Skin epidermis (tissue), 12 donors: Measurements from ENCODE around the gene HOXA1.
A peak's percentile ranks its signal among the peaks of the same experiment; 100 is the strongest.

ENCODE experiments used
- H3K27ac ChIP-seq, 21 experiments: fragments of 200-600 bp; sonication (generic) in 11 of 21; one replicate each; pipeline ENCODE4 v1.5.0; 2020; ENCODE audit warnings: mild to moderate bottlenecking in 3 of 21, inconsistent platforms in 2 of 21, moderate library complexity in 2 of 21
- H3K4me3 ChIP-seq, 7 experiments: fragments of 200-600 bp; sonication (generic) in 2 of 7; one replicate each; pipeline ENCODE4 v1.5.0; 2020; ENCODE audit warnings: inconsistent platforms in 2 of 7, mild to moderate bottlenecking in 2 of 7, moderate library complexity in 1 of 7

Gene HOXA1

GRCh38 chr7:27121684-27122076 is 25.9 kb upstream of the HOXA1 start:
- H3K4me3 ChIP-seq = no peak overlapping the region
- H3K27ac ChIP-seq = no peak overlapping the region

- no peak overlapping the region for H3K4me3 ChIP-seq
Observed at GRCh38 chr7:27119412-27119911, 23.7 kb upstream of the HOXA1 start.

GRCh38 chr7:27118580-27118979 is 22.8 kb upstream of the HOXA1 start:
- Histone ChIP-seq H3K27ac (no peak overlapping the region), H3K4me3 (no peak overlapping the region)

More at GRCh38 chr7:27119412-27119911, 23.7 kb upstream of the HOXA1 start:
- no peak overlapping the region for H3K27ac ChIP-seq

- H3K27ac ChIP-seq = peak overlapping the region in 1 of 21 experiments; percentile 4
Observed at GRCh38 chr7:27117887-27118491, 22.2 kb upstream of the HOXA1 start.

GRCh38 chr7:27116962-27117886 is 21.4 kb upstream of the HOXA1 start:
- no peak overlapping the region for H3K4me3 ChIP-seq
- peak overlapping the region in 2 of 21 experiments; percentile 4 to 40 for H3K27ac ChIP-seq

More at GRCh38 chr7:27117887-27118491, 22.2 kb upstream of the HOXA1 start:
- H3K4me3 ChIP-seq = no peak overlapping the region

- peak overlapping the region in 1 of 7 experiments; percentile 2 for H3K4me3 ChIP-seq
- H3K27ac ChIP-seq = peak overlapping the region in 2 of 21 experiments; percentile 58 to 66
Observed at GRCh38 chr7:27116031-27116961, 20.5 kb upstream of the HOXA1 start.

GRCh38 chr7:27115221-27116026 is 19.6 kb upstream of the HOXA1 start:
- Histone ChIP-seq H3K27ac (peak overlapping the region in 6 of 21 experiments; percentile 16 to 66 (median 46)), H3K4me3 (peak overlapping the region in 1 of 7 experiments; percentile 2)

GRCh38 chr7:27114881-27115220 is 19.1 kb upstream of the HOXA1 start:
- Histone ChIP-seq H3K4me3 (no peak overlapping the region), H3K27ac (peak overlapping the region in 1 of 21 experiments; percentile 58)

- H3K27ac ChIP-seq = peak overlapping the region in 17 of 21 experiments; percentile 37 to 88 (median 77)
- H3K4me3 ChIP-seq = peak overlapping the region; percentile 21 to 47 (median 38)
Observed at GRCh38 chr7:27113991-27114769, 18.4 kb upstream of the HOXA1 start.

GRCh38 chr7:27112955-27113949 is 17.5 kb upstream of the HOXA1 start:
- H3K27ac ChIP-seq = peak overlapping the region in 18 of 21 experiments; percentile 37 to 88 (median 78)

GRCh38 chr7:27112361-27112760 is 16.6 kb upstream of the HOXA1 start:
- Histone ChIP-seq H3K27ac (peak overlapping the region in 1 of 21 experiments; percentile 83), H3K4me3 (peak overlapping the region in 1 of 7 experiments; percentile 46)

More at GRCh38 chr7:27112955-27113949, 17.5 kb upstream of the HOXA1 start:
- H3K4me3 ChIP-seq = peak overlapping the region; percentile 21 to 47 (median 38)

- no peak overlapping the region for H3K4me3 ChIP-seq
- H3K27ac ChIP-seq = peak overlapping the region in 4 of 21 experiments; percentile 15 to 58 (median 33)
Observed at GRCh38 chr7:27111751-27112277, 16.0 kb upstream of the HOXA1 start.

GRCh38 chr7:27111042-27111750 is 15.4 kb upstream of the HOXA1 start:
- peak overlapping the region in 2 of 7 experiments; percentile 24 to 28 for H3K4me3 ChIP-seq
- H3K27ac ChIP-seq = peak overlapping the region in 6 of 21 experiments; percentile 13 to 67 (median 46)

- peak overlapping the region in 5 of 7 experiments; percentile 3 to 28 (median 10) for H3K4me3 ChIP-seq
Observed at GRCh38 chr7:27110186-27111031, 14.6 kb upstream of the HOXA1 start.

More at GRCh38 chr7:27110186-27111031, 14.6 kb upstream of the HOXA1 start:
- H3K27ac ChIP-seq = peak overlapping the region in 8 of 21 experiments; percentile 13 to 67 (median 50)
